Fibroblast of mammary gland (primary cell): ENCODE measurements around the gene CA4.
"Not testable (repeated sequence)": the region's sequence is repeated elsewhere in the genome, so short reads cannot be mapped to it uniquely, and the experiment has no call there.

Source experiments
- DNase-seq: peaks from one replicate; pipeline ENCODE4 v3.0.0-alpha.2; 2010; ENCODE audit warnings: low read depth
- H3K4me3 ChIP-seq: 2 replicates; pipeline ENCODE4 v1.5.1; 2011; ENCODE audit warnings: low read depth, mild to moderate bottlenecking, low read length, moderate library complexity; ENCODE audit not compliant: control insufficient read depth
- CTCF ChIP-seq: conservative IDR thresholded peaks from 2 replicates; pipeline ENCODE4 v1.5.1; 2011; ENCODE audit warnings: low read depth, low read length, inconsistent platforms; ENCODE audit not compliant: control insufficient read depth, insufficient read depth

Gene CA4

GRCh38 chr17:60108712-60109111 lies 41.1 kb upstream of the CA4 start:
- H3K4me3 ChIP-seq = no peak overlapping the region
- TF ChIP-seq CTCF = no peak
- no peak for DNase-seq

DNA sequence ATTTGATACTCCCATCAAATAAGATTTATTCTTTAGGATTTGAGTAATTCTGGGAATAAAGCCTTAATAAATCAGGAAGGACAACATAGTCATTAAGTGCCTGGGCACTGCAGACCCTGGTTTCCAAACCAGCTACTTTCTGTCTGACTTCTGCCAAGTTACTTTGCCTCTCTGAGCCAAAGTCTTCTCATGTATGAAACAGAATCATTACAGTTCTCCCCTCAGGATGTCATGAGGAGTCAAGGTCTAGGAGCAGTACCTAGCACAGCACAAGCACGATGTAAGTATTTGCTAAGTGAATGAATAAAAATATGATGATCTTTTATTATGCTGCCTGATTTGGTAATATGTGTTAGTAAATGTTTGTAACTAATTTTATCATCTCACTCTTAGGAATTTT lies 40.6 kb upstream of the CA4 start:
- H3K4me3 ChIP-seq = no peak overlapping the region
- DNase-seq = no peak
- TF ChIP-seq CTCF = no peak

- DNase-seq = no peak
- no peak for TF ChIP-seq CTCF
- H3K4me3 ChIP-seq = no peak overlapping the region
These were observed 39.2 kb upstream of the CA4 start for GRCh38 chr17:60110586-60110985.

- H3K4me3 ChIP-seq, DNase-seq: not testable (repeated sequence)
These were observed 38.1 kb upstream of the CA4 start for GRCh38 chr17:60111661-60112060.

GRCh38 chr17:60115364-60115763 lies 34.4 kb upstream of the CA4 start:
- DNase-seq, H3K4me3 ChIP-seq: not testable (repeated sequence)

DNA sequence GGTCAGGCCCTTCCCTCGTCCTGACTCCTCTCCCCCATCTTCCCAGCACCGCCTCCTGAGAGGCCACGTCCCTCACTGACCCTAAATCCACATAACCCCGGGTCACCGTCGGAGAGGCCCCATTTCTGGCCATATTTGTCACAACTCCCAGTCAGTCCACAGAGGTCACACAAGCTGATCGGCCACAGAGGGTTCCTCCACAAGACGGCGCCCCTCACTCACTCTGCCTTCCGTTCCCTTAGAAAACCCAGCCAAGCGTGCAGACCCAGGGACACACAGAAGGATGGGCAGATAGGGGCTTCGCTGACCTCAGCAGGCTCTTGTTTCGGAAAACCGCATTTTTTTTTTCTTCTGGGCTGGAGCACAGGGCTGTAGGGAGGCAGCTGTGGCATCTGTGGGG lies 33.6 kb upstream of the CA4 start:
- not testable (repeated sequence) for DNase-seq, H3K4me3 ChIP-seq

DNA sequence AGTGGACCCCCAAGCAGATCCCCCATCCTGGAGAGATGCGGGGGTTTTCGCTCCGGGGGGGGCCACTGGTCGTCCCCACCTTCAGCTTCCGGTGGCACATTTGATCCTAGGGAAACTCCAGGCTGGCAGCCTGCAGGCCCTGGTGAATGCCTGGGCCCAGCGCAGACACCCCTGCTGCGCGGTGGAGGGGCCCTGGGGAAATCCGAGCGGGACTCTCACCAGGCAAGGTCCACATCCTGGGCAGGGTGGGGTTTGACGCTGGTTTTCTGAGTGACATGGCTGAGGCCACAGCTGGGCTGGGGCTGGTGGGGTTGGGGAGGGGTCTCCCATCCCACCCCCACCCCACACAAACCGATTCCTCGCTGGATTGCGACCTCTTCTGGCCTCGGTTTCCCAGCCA lies 30.6 kb upstream of the CA4 start:
- not testable (repeated sequence) for H3K4me3 ChIP-seq, DNase-seq

- not testable (repeated sequence) for H3K4me3 ChIP-seq, DNase-seq
These were observed 29.7 kb upstream of the CA4 start for GRCh38 chr17:60119807-60120748.

GRCh38 chr17:60127068-60128064 lies 22.4 kb upstream of the CA4 start:
- no peak overlapping the region for H3K4me3 ChIP-seq
- TF ChIP-seq CTCF = no peak
- no peak for DNase-seq
